HEK293 (cell line): ENCODE data around the gene KRTAP5-4.

Source experiments
- CTCF ChIA-PET: fragments of 350-600 bp; formaldehyde crosslinking; extraction: SDS; loops from one replicate; lab custom pipeline; 2021; ENCODE audit warnings: antibody characterized with exemption; lab: Yijun Ruan, JAX
- POLR2A ChIA-PET: fragments of 300-600 bp; formaldehyde crosslinking; extraction: SDS; loops from one replicate; lab custom pipeline; 2020; ENCODE audit warnings: antibody characterized with exemption, inconsistent platforms; lab: Yijun Ruan, JAX
- H3K27ac ChIP-seq: fragments of 200-500 bp; sonication (Bioruptor generic); 2 replicates; pipeline ENCODE4 v1.5.1; 2014; ENCODE audit warnings: low read depth, low read length, control low read depth, inconsistent platforms; ENCODE audit errors: extremely low read depth
- H3K36me3 ChIP-seq, 2 experiments: fragments of 200-500 bp in 1 of 2; sonication (Bioruptor generic) in 1 of 2; 1 replicate in 1 of 2; 2 replicates in 1 of 2; pipeline ENCODE4 v1.5.1; 2014 to 2017; ENCODE audit warnings: inconsistent platforms in 2 of 2, low read length in 2 of 2; ENCODE audit not compliant: control insufficient read depth in 2 of 2, insufficient read depth in 1 of 2
- H3K4me1 ChIP-seq: fragments of 200-500 bp; sonication (Bioruptor generic); 2 replicates; pipeline ENCODE4 v1.5.1; 2014; ENCODE audit warnings: mild to moderate bottlenecking, low read length, inconsistent platforms; ENCODE audit not compliant: control insufficient read depth, insufficient read depth
- H3K4me3 ChIP-seq: 2 replicates; pipeline ENCODE4 v1.5.1; 2011; ENCODE audit warnings: low read depth, mild to moderate bottlenecking, control low read depth, low read length, moderate library complexity
- H3K9me3 ChIP-seq: fragments of 200-500 bp; sonication (Bioruptor generic); 2 replicates; pipeline ENCODE4 v1.5.1; 2014; ENCODE audit warnings: low read depth, low read length, inconsistent platforms; ENCODE audit not compliant: control insufficient read depth, insufficient read depth
- KLF16 ChIP-seq: fragments of 450-650 bp; formaldehyde crosslinking; IDR thresholded peaks from 2 replicates; pipeline ENCODE4 v1.5.1; 2017; ENCODE audit warnings: missing biosample characterization, missing genetic modification characterization
- ZBTB26 ChIP-seq: fragments of 450-650 bp; formaldehyde crosslinking; optimal IDR thresholded peaks from 2 replicates; pipeline ENCODE3; 2016; ENCODE audit warnings: missing biosample characterization, mild to moderate bottlenecking, missing genetic modification characterization
- ZBTB6 ChIP-seq: fragments of 450-650 bp; formaldehyde crosslinking; IDR thresholded peaks from 2 replicates; pipeline ENCODE4 v1.5.1; 2017; ENCODE audit warnings: missing biosample characterization, missing genetic modification characterization
- ZFP69B ChIP-seq: fragments of 450-650 bp; formaldehyde crosslinking; IDR thresholded peaks from 2 replicates; pipeline ENCODE4 v1.5.1; 2016; ENCODE audit warnings: missing biosample characterization, missing genetic modification characterization
- ZNF10 ChIP-seq: fragments of 450-650 bp; formaldehyde crosslinking; IDR thresholded peaks from 2 replicates; pipeline ENCODE4 v1.5.1; 2017; ENCODE audit warnings: missing biosample characterization, missing genetic modification characterization
- ZNF169 ChIP-seq: fragments of 450-650 bp; formaldehyde crosslinking; IDR thresholded peaks from 2 replicates; pipeline ENCODE4 v1.5.1; 2016; ENCODE audit warnings: missing biosample characterization, missing genetic modification characterization
- ZNF239 ChIP-seq: fragments of 450-650 bp; formaldehyde crosslinking; IDR thresholded peaks from 2 replicates; pipeline ENCODE4 v1.5.1; 2016; ENCODE audit warnings: missing biosample characterization, missing genetic modification characterization
- ZNF341 ChIP-seq: fragments of 450-650 bp; formaldehyde crosslinking; IDR thresholded peaks from 2 replicates; pipeline ENCODE4; 2016; ENCODE audit warnings: low read depth, missing biosample characterization, missing genetic modification characterization
- ZNF366 ChIP-seq: fragments of 450-650 bp; formaldehyde crosslinking; conservative IDR thresholded peaks from 2 replicates; pipeline ENCODE4 v1.5.1; 2016; ENCODE audit warnings: missing biosample characterization, missing genetic modification characterization
- ZNF37A ChIP-seq: fragments of 450-650 bp; IDR thresholded peaks from 2 replicates; pipeline ENCODE4 v1.5.1; 2018; ENCODE audit warnings: missing biosample characterization, missing genetic modification characterization
- ZNF391 ChIP-seq: fragments of 450-650 bp; formaldehyde crosslinking; IDR thresholded peaks from 2 replicates; pipeline ENCODE4 v1.5.1; 2016; ENCODE audit warnings: low read depth, missing biosample characterization, missing genetic modification characterization, borderline replicate concordance
- ZNF558 ChIP-seq: fragments of 450-650 bp; formaldehyde crosslinking; IDR thresholded peaks from 2 replicates; pipeline ENCODE4 v1.5.1; 2016; ENCODE audit warnings: missing biosample characterization, missing genetic modification characterization
- ZNF561 ChIP-seq: fragments of 450-650 bp; IDR thresholded peaks from 2 replicates; pipeline ENCODE4 v1.5.1; 2018; ENCODE audit warnings: missing biosample characterization, missing genetic modification characterization, borderline replicate concordance
- ZNF76 ChIP-seq: fragments of 450-650 bp; formaldehyde crosslinking; IDR thresholded peaks from 2 replicates; pipeline ENCODE4; 2016; ENCODE audit warnings: low read depth, missing biosample characterization, missing genetic modification characterization, borderline replicate concordance
- ZSCAN4 ChIP-seq: fragments of 450-650 bp; formaldehyde crosslinking; IDR thresholded peaks from 2 replicates; pipeline ENCODE4 v1.5.1; 2017; ENCODE audit warnings: missing biosample characterization, missing genetic modification characterization
- TF ChIP-seq, protein P1 (sequence below): fragments of 450-650 bp; formaldehyde crosslinking; IDR thresholded peaks from 2 replicates; pipeline ENCODE4 v1.5.1; 2017; ENCODE audit warnings: missing biosample characterization, missing genetic modification characterization
- TF ChIP-seq, protein P2 (sequence below): fragments of 450-650 bp; formaldehyde crosslinking; IDR thresholded peaks from 2 replicates; pipeline ENCODE4 v1.5.0; 2017; ENCODE audit warnings: missing biosample characterization, missing genetic modification characterization, borderline replicate concordance
- TF ChIP-seq, protein P3 (sequence below): fragments of 450-650 bp; formaldehyde crosslinking; IDR thresholded peaks from 2 replicates; pipeline ENCODE4 v1.5.1; 2016; ENCODE audit warnings: missing biosample characterization, missing genetic modification characterization
- TF ChIP-seq, protein P4 (sequence below): fragments of 450-650 bp; formaldehyde crosslinking; IDR thresholded peaks from 2 replicates; pipeline ENCODE4 v1.5.1; 2016; ENCODE audit warnings: missing biosample characterization, missing genetic modification characterization

KRTAP5-4 gene

GRCh38 chr11:1642288-1643145, 20.6 kb upstream of the KRTAP5-4 start:
- no peak overlapping the region for H3K4me3 ChIP-seq
- no peak overlapping the region for H3K27ac ChIP-seq
- H3K9me3 ChIP-seq, result no peaks in the 10 kb centered on the region
- ChIA-PET POLR2A (no interaction called here), CTCF (interaction anchor here (0.5 to 5.6 kb wide), 6 partner anchors 10 to 509 kb away, joined by 3 to 52 read pairs (median 11); no protein-coding TSS in a partner anchor)
- H3K4me1 ChIP-seq, result no peaks in the 10 kb centered on the region
- H3K36me3 ChIP-seq, result no peaks in the 10 kb centered on the region
- TF ChIP-seq ZNF366 (no peak), ZFP69B (tag by site-specific recombination) (no peak), ZSCAN4 (no peak), ZNF37A (tag by site-specific recombination) (no peak), ZNF169 (tag by site-specific recombination) (no peak), ZNF391 (tag by site-specific recombination) (no peak), ZNF239 (tag by site-specific recombination) (no peak)
- TF ChIP-seq, protein P1, sequence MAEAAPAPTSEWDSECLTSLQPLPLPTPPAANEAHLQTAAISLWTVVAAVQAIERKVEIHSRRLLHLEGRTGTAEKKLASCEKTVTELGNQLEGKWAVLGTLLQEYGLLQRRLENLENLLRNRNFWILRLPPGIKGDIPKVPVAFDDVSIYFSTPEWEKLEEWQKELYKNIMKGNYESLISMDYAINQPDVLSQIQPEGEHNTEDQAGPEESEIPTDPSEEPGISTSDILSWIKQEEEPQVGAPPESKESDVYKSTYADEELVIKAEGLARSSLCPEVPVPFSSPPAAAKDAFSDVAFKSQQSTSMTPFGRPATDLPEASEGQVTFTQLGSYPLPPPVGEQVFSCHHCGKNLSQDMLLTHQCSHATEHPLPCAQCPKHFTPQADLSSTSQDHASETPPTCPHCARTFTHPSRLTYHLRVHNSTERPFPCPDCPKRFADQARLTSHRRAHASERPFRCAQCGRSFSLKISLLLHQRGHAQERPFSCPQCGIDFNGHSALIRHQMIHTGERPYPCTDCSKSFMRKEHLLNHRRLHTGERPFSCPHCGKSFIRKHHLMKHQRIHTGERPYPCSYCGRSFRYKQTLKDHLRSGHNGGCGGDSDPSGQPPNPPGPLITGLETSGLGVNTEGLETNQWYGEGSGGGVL (tag by site-specific recombination), result no peak

GRCh38 chr11:1641096-1641495, 19.2 kb upstream of the KRTAP5-4 start:
- CTCF ChIA-PET, result interaction anchor here (0.6 to 5.6 kb wide), 15 partner anchors 11 to 516 kb away, joined by 3 to 67 read pairs (median 4); partner anchors contain the start of gene KRTAP5-5
- Histone ChIP-seq H3K4me3 (no peak overlapping the region), H3K36me3 (no peaks in the 10 kb centered on the region), H3K27ac (no peak overlapping the region), H3K4me1 (no peaks in the 10 kb centered on the region), H3K9me3 (no peaks in the 10 kb centered on the region)
- POLR2A ChIA-PET, result no interaction called here
- TF ChIP-seq ZNF10 (tag by site-specific recombination) (no peak), ZBTB6 (no peak), ZNF558 (tag by site-specific recombination) (no peak), ZNF341 (no peak), ZBTB26 (tag by site-specific recombination) (no peak), KLF16 (tag by site-specific recombination) (no peak), ZNF76 (tag by site-specific recombination) (no peak), ZNF561 (tag by site-specific recombination) (no peak)
- TF ChIP-seq, protein P2, sequence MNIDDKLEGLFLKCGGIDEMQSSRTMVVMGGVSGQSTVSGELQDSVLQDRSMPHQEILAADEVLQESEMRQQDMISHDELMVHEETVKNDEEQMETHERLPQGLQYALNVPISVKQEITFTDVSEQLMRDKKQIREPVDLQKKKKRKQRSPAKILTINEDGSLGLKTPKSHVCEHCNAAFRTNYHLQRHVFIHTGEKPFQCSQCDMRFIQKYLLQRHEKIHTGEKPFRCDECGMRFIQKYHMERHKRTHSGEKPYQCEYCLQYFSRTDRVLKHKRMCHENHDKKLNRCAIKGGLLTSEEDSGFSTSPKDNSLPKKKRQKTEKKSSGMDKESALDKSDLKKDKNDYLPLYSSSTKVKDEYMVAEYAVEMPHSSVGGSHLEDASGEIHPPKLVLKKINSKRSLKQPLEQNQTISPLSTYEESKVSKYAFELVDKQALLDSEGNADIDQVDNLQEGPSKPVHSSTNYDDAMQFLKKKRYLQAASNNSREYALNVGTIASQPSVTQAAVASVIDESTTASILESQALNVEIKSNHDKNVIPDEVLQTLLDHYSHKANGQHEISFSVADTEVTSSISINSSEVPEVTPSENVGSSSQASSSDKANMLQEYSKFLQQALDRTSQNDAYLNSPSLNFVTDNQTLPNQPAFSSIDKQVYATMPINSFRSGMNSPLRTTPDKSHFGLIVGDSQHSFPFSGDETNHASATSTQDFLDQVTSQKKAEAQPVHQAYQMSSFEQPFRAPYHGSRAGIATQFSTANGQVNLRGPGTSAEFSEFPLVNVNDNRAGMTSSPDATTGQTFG (tag by site-specific recombination), result no peak
- TF ChIP-seq, protein P3, sequence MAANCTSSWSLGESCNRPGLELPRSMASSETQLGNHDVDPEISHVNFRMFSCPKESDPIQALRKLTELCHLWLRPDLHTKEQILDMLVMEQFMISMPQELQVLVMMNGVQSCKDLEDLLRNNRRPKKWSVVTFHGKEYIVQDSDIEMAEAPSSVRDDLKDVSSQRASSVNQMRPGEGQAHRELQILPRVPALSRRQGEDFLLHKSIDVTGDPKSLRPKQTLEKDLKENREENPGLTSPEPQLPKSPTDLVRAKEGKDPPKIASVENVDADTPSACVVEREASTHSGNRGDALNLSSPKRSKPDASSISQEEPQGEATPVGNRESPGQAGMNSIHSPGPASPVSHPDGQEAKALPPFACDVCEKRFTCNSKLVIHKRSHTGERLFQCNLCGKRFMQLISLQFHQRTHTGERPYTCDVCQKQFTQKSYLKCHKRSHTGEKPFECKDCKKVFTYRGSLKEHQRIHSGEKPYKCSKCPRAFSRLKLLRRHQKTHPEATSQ (tag by site-specific recombination), result no peak
- TF ChIP-seq, protein P4, sequence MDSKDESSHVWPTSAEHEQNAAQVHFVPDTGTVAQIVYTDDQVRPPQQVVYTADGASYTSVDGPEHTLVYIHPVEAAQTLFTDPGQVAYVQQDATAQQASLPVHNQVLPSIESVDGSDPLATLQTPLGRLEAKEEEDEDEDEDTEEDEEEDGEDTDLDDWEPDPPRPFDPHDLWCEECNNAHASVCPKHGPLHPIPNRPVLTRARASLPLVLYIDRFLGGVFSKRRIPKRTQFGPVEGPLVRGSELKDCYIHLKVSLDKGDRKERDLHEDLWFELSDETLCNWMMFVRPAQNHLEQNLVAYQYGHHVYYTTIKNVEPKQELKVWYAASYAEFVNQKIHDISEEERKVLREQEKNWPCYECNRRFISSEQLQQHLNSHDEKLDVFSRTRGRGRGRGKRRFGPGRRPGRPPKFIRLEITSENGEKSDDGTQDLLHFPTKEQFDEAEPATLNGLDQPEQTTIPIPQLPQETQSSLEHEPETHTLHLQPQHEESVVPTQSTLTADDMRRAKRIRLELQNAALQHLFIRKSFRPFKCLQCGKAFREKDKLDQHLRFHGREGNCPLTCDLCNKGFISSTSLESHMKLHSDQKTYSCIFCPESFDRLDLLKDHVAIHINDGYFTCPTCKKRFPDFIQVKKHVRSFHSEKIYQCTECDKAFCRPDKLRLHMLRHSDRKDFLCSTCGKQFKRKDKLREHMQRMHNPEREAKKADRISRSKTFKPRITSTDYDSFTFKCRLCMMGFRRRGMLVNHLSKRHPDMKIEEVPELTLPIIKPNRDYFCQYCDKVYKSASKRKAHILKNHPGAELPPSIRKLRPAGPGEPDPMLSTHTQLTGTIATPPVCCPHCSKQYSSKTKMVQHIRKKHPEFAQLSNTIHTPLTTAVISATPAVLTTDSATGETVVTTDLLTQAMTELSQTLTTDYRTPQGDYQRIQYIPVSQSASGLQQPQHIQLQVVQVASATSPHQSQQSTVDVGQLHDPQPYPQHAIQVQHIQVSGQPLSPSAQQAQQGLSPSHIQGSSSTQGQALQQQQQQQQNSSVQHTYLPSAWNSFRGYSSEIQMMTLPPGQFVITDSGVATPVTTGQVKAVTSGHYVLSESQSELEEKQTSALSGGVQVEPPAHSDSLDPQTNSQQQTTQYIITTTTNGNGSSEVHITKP (tag by site-specific recombination), result no peak
